Neural cell (in vitro differentiated cells): ENCODE measurements around the gene USP2.

Experiments used
- CTCF ChIP-seq: fragments of 450-650 bp; IDR thresholded peaks from 2 replicates; pipeline ENCODE4 v1.5.1; 2014; ENCODE audit warnings: antibody characterized with exemption, mild to moderate bottlenecking, moderate library complexity; ENCODE audit not compliant: poor library complexity, severe bottlenecking
- EP300 ChIP-seq: fragments of 450-650 bp; conservative IDR thresholded peaks from 2 replicates; pipeline ENCODE4 v1.6.1; 2014; ENCODE audit warnings: antibody characterized with exemption, mild to moderate bottlenecking, moderate library complexity; ENCODE audit not compliant: poor library complexity, severe bottlenecking
- EZH2 ChIP-seq: fragments of 200-600, 300-800 bp; shearing (Covaris generic), sonication (generic); IDR thresholded peaks from 2 replicates; pipeline ENCODE4 v1.6.1; 2014; ENCODE audit warnings: antibody characterized with exemption, low read length, borderline replicate concordance, mild to moderate bottlenecking; ENCODE audit not compliant: insufficient read depth, poor library complexity, severe bottlenecking
- POLR2AphosphoS5 ChIP-seq: IDR thresholded peaks from 2 replicates; pipeline ENCODE4 v1.6.1; 2012
- REST ChIP-seq: IDR thresholded peaks from 2 replicates; pipeline ENCODE4 v1.6.1; 2012; ENCODE audit warnings: borderline replicate concordance
- SMC3 ChIP-seq: fragments of 450-650 bp; conservative IDR thresholded peaks from 2 replicates; pipeline ENCODE4 v1.6.1; 2014; ENCODE audit warnings: antibody characterized with exemption, mild to moderate bottlenecking, moderate library complexity; ENCODE audit not compliant: poor library complexity
- TAF1 ChIP-seq: IDR thresholded peaks from 2 replicates; pipeline ENCODE4 v1.6.1; 2012; ENCODE audit warnings: low read depth

GRCh38 chr11:119424276-119424675 is 42.8 kb upstream of the USP2 start:
- no peak for TF ChIP-seq EZH2
- TF ChIP-seq CTCF = no peak
- TF ChIP-seq EP300 = no peak
- TF ChIP-seq TAF1 = no peak
- no peak for TF ChIP-seq POLR2AphosphoS5
- TF ChIP-seq SMC3 = no peak
- TF ChIP-seq REST = no peak
